ENCODE measurements around the gene OPCML.
A peak's percentile ranks its signal among the peaks of the same experiment; 100 is the strongest.

The OPCML gene

GRCh38 chr11:132578580-132578979 lies 953.7 kb downstream of the OPCML start:
- no peak for DNase-seq (ENCODE audit: low read depth, low spot score)

- peak; percentile 95 for DNase-seq (ENCODE audit: low read depth, low spot score)
These were observed 955.6 kb downstream of the OPCML start for GRCh38 chr11:132576706-132577105.

- no peak for DNase-seq (ENCODE audit: low read depth, low spot score)
These were observed 968.0 kb downstream of the OPCML start for GRCh38 chr11:132564091-132564885.

GRCh38 chr11:132563050-132563449 lies 969.3 kb downstream of the OPCML start:
- no peak for DNase-seq (ENCODE audit: low read depth, low spot score)

- no peak for DNase-seq (ENCODE audit: low read depth, low spot score)
These were observed 970.4 kb downstream of the OPCML start for GRCh38 chr11:132561937-132562336.

DNA sequence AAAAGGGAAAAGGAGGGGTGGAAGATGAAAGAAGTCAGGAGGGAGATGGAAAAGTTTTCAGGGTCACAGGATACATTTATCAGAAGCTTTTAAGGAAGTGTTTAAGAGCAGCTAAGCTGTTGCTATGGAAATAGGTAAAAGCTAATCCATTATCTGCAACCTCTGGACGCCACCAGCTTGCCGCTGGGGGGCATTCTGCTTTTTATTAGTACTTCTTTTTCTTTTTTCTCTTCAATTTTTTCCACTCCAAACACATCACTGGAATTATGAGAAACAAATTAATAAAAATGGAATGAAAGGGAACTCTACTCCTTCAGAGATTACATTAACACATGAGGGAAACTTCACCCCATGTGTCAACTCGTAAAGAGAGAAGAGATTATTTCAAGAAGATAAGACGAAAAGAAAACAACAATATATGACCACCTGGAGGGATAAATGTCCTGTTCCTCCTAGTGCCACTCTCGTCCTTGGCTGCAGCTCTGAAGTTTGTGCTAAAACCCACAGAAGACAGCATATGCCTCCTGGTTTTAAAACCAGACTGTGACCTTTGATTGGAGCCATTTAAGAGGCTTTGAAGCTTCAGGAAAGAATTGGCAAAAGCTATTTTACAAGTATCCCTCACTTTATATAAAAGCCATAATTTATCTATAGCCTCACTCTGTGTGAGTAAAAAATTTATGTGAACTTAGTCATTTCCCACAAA lies 972.8 kb downstream of the OPCML start:
- DNase-seq (ENCODE audit: low read depth, low spot score), result no peak

GRCh38 chr11:132556316-132556715 lies 976.0 kb downstream of the OPCML start:
- DNase-seq (ENCODE audit: low read depth, low spot score), result no peak

- DNase-seq (ENCODE audit: low read depth, low spot score), result no peak
These were observed 976.7 kb downstream of the OPCML start for GRCh38 chr11:132555617-132556016.

DNA sequence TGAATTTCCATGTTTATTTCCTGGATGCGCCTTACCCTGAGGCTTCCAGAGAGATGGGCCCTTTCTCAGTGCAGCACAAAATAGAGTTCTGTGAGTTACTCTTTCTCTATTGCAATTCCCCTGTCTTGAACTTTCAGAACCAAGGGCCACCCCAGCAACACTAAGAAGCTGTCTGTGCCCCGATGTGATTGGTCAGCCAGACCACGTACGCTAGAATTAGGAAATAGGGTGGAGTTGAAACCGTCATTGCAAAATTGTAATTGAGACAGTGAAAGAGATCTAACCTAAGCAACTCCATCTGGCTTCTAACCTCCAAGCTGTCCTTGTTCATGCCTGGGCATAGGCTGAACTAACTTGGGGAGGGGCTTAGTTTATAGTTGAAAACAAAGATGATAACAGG lies 981.3 kb downstream of the OPCML start:
- DNase-seq (ENCODE audit: low read depth, low spot score), result no peak

GRCh38 chr11:132549561-132549960 lies 982.7 kb downstream of the OPCML start:
- peak; percentile 82 for DNase-seq (ENCODE audit: low read depth, low spot score)

DNA sequence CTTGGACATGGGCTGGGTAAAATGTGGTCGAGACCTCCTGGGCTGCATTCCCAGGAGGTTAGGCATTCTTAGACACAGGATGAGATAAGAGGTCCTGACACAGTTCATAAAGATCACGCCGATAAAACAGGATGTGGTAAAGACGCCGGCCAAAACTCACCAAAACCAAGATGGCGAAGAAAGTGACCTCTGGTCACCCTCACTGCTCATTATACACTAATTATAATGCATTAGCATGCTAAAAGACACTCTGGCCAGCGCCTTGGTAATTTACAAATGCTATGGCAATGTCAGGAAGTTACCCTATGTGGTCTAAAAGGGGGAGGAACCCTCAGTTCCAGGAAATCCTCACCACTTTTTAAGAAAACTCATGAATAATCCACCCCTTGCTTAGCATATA lies 983.3 kb downstream of the OPCML start:
- peak; percentile 80 for DNase-seq (ENCODE audit: low read depth, low spot score)

GRCh38 chr11:132544007-132544406 lies 988.3 kb downstream of the OPCML start:
- no peak for DNase-seq (ENCODE audit: low read depth, low spot score)

DNA sequence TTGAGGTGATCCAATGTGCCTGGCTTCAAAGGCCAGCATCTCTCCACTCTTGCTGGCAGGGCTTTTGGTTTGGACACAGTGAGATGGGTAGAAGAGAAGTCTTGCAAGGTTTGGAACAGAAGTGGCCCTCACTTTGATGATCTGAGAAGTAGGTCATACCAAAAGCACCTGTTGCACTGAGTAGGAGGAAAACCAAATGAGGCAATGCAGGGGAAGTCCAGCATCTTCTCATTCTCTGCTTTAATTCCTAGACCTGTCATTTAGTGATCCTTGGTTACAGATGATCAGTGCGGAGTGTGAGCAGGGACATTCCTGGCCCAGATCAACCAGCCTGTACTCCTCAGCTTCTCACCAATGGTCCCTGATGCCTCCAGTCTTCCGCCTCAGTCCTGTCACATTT lies 990.5 kb downstream of the OPCML start:
- DNase-seq (ENCODE audit: low read depth, low spot score), result no peak

- no peak for DNase-seq (ENCODE audit: low read depth, low spot score)
These were observed 991.7 kb downstream of the OPCML start for GRCh38 chr11:132540581-132540980.

- no peak for DNase-seq (ENCODE audit: low read depth, low spot score)
These were observed 992.5 kb downstream of the OPCML start for GRCh38 chr11:132539590-132540368.

- DNase-seq (ENCODE audit: low read depth, low spot score), result no peak
These were observed 993.7 kb downstream of the OPCML start for GRCh38 chr11:132538642-132539041.

DNA sequence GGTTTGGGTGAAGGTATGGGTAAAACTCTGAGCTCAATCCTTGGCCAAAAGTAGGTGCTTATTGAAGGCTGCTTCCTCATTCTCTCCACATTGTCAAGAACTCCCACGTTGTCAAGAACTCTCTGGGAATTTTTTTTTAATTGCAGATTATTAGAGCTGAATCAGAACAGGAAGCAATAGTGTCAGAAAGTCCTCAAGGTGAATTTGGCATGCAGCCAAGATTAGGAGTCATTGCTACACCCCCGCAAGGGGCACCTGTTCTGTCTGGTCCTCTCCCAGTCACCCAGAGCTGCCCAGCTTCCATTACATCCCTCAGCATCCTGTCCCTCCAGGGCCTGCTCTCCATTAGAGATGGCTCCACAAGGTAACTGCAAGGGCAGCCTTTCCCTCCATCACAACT lies 996.5 kb downstream of the OPCML start:
- DNase-seq (ENCODE audit: low read depth, low spot score), result no peak

GRCh38 chr11:132531921-132532320 lies 1000.4 kb downstream of the OPCML start:
- DNase-seq (ENCODE audit: low read depth, low spot score), result no peak

GRCh38 chr11:132528181-132528580 lies 1004.1 kb downstream of the OPCML start:
- peak; percentile 21 for DNase-seq (ENCODE audit: low read depth, low spot score)

DNA sequence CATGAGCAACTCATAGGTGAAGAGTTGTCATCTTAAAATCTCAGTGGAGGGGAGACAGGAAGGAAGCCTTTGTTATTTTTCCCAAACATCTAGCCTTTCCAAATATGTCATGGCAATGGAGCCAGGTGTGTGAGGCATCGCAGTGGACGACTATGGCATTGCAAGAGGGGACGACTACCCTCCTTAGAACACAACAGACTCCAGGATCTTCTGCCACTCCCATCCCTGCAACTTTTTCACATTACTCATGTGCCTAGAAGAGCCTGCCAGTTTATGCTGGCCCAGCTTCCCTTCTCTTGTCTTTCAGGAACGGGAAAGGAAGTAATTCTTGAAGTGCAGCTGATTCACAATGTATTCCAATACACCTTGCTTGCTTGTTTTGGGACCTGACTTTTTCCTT lies 1008.4 kb downstream of the OPCML start:
- DNase-seq (ENCODE audit: low read depth, low spot score), result no peak

- DNase-seq (ENCODE audit: low read depth, low spot score), result no peak
These were observed 1012.1 kb downstream of the OPCML start for GRCh38 chr11:132520199-132520598.

- DNase-seq (ENCODE audit: low read depth, low spot score), result no peak
These were observed 1013.0 kb downstream of the OPCML start for GRCh38 chr11:132519241-132519815.

Measured in astrocyte of the hippocampus (primary cell).